ENCODE measurements around the gene SELENOO. TPM values are rescaled to one million over a fixed set of nuclear protein-coding genes. Genes with fewer than 3 reads are reported as not detected.

Gene SELENOO
- total and polyA plus RNA-seq, 2 donors (not counting 1 experiment from before 2014, with no cell fraction given) = 62.1 to 74.6 TPM

GRCh38 chr22:50246242-50247175 lies 45.7 kb downstream of the SELENOO start:
- H3K9me3 ChIP-seq (ENCODE audit: control extremely low read depth in 1 of 3, control insufficient read depth in 2 of 3, insufficient read depth in 1 of 3, low read length in 2 of 3) = no peaks in the 10 kb centered on the region
- H3K4me1 Mint-ChIP-seq = peaks cover 43% of the 10 kb centered on the region
- H3K27ac ChIP-seq (ENCODE audit: low read length in 2 of 2) = no peak overlapping the region
- H4K20me1 ChIP-seq (ENCODE audit: control insufficient read depth, insufficient read depth, low read length, poor library complexity, severe bottlenecking) = peaks cover 64% of the 10 kb centered on the region
- H3K79me2 ChIP-seq (ENCODE audit: control insufficient read depth, insufficient read depth, low read length) = peaks cover 61% of the 10 kb centered on the region
- ATAC-seq (ENCODE audit: low read depth) = no peak
- H3K4me3 Mint-ChIP-seq = peak overlapping the region; percentile 96
- no peaks in the 10 kb centered on the region for H3K27me3 Mint-ChIP-seq
- ChIA-PET POLR2A (no interaction called here), CTCF (interaction anchor here (1.1 to 2.9 kb wide), 2 partner anchors 96 to 375 kb away, joined by 4 to 16 read pairs; no protein-coding TSS in a partner anchor)
- 96% methylated on average over 16 of the region's 20 CpGs for WGBS (ENCODE audit: insufficient coverage)
- intact Hi-C loops (cut with micrococcal nuclease) = no loop called here
- H3K9me3 Mint-ChIP-seq (ENCODE audit: insufficient read depth) = no peaks in the 10 kb centered on the region
- H3K4me1 ChIP-seq (ENCODE audit: control insufficient read depth in 2 of 2, insufficient read depth in 2 of 2, low read length in 2 of 2) = peaks cover 40 to 74% of the 10 kb centered on the region in 2 donors
- H2AFZ ChIP-seq (ENCODE audit: insufficient read depth, low read depth, low read length, poor library complexity, severe bottlenecking) = no peak overlapping the region
- H3K36me3 ChIP-seq (replicated peaks in 1 of 2; ENCODE audit: control extremely low read depth in 1 of 2, control insufficient read depth in 1 of 2, extremely low read depth in 1 of 2, insufficient read depth in 2 of 2, low read length in 1 of 2) = peaks cover 0 to 29% of the 10 kb centered on the region in 2 experiments
- no peak for TF ChIP-seq CTCF (IDR thresholded peaks at IDR 0.05)
- TF ChIP-seq EZH2 (IDR thresholded peaks at IDR 0.05; ENCODE audit: borderline replicate concordance, insufficient read depth, low read depth, low read length, poor library complexity, severe bottlenecking) = no peak
- no peak overlapping the region for H3K9ac ChIP-seq (ENCODE audit: low read length)
- H3K27ac Mint-ChIP-seq = no peak overlapping the region
- peak overlapping the region; percentile 93 for H3K4me2 ChIP-seq (replicated peaks; ENCODE audit: low read depth, low read length, poor library complexity, severe bottlenecking)
- no peaks in the 10 kb centered on the region for H3K27me3 ChIP-seq (replicated peaks in 1 of 4; ENCODE audit: control extremely low read depth in 1 of 4, control insufficient read depth in 3 of 4, insufficient read depth in 4 of 4, low read length in 3 of 4)
- no peak overlapping the region for H3K4me3 ChIP-seq (ENCODE audit: control extremely low read depth in 1 of 5, extremely low read depth in 1 of 5, insufficient read depth in 1 of 5, low read depth in 2 of 5, low read length in 4 of 5)
- no peak for DNase-seq

GRCh38 chr22:50247748-50248147 lies 46.9 kb downstream of the SELENOO start:
- DNase-seq (peak; percentile 74), ATAC-seq (ENCODE audit: low read depth) (no peak)
- Mint-ChIP-seq H3K4me1 (peaks cover 41% of the 10 kb centered on the region), H3K27ac (peak overlapping the region; percentile 73), H3K9me3 (ENCODE audit: insufficient read depth) (no peaks in the 10 kb centered on the region), H3K4me3 (peak overlapping the region; percentile 69), H3K27me3 (no peaks in the 10 kb centered on the region)
- Histone ChIP-seq H4K20me1 (ENCODE audit: control insufficient read depth, insufficient read depth, low read length, poor library complexity, severe bottlenecking) (peaks cover 58% of the 10 kb centered on the region), H3K79me2 (ENCODE audit: control insufficient read depth, insufficient read depth, low read length) (peaks cover 49% of the 10 kb centered on the region), H3K36me3 (replicated peaks in 1 of 2; ENCODE audit: control extremely low read depth in 1 of 2, control insufficient read depth in 1 of 2, extremely low read depth in 1 of 2, insufficient read depth in 2 of 2, low read length in 1 of 2) (peaks cover 0 to 29% of the 10 kb centered on the region in 2 experiments), H2AFZ (ENCODE audit: insufficient read depth, low read depth, low read length, poor library complexity, severe bottlenecking) (no peak overlapping the region), H3K9me3 (ENCODE audit: control extremely low read depth in 1 of 3, control insufficient read depth in 2 of 3, insufficient read depth in 1 of 3, low read length in 2 of 3) (no peaks in the 10 kb centered on the region), H3K27me3 (replicated peaks in 1 of 4; ENCODE audit: control extremely low read depth in 1 of 4, control insufficient read depth in 3 of 4, insufficient read depth in 4 of 4, low read length in 3 of 4) (no peaks in the 10 kb centered on the region), H3K4me1 (ENCODE audit: control insufficient read depth in 2 of 2, insufficient read depth in 2 of 2, low read length in 2 of 2) (peaks cover 31 to 68% of the 10 kb centered on the region in 2 donors), H3K9ac (ENCODE audit: low read length) (no peak overlapping the region), H3K4me3 (ENCODE audit: control extremely low read depth in 1 of 5, extremely low read depth in 1 of 5, insufficient read depth in 1 of 5, low read depth in 2 of 5, low read length in 4 of 5) (no peak overlapping the region), H3K27ac (ENCODE audit: low read length in 2 of 2) (no peak overlapping the region), H3K4me2 (replicated peaks; ENCODE audit: low read depth, low read length, poor library complexity, severe bottlenecking) (no peak overlapping the region)
- ChIA-PET POLR2A (interaction anchor here (0.6 kb wide), 1 partner anchor 60 kb away, joined by 5 read pairs; the partner anchor contains the start of gene PLXNB2), CTCF (no interaction called here)
- intact Hi-C loops (cut with micrococcal nuclease) = no loop called here
- WGBS (ENCODE audit: insufficient coverage) = 67% methylated on average over 16 of the region's 16 CpGs
- TF ChIP-seq CTCF (IDR thresholded peaks at IDR 0.05) = no peak
- TF ChIP-seq EZH2 (IDR thresholded peaks at IDR 0.05; ENCODE audit: borderline replicate concordance, insufficient read depth, low read depth, low read length, poor library complexity, severe bottlenecking) = no peak
